SK-N-SH treated with all-trans-retinoic acid at 6 μM for 48 hours (cell line): ENCODE measurements around the gene CISD1.

Experiments
- ATAC-seq: fragments of 200-7000 bp; cut with Tn5 transposase; 3 replicates; pipeline ENCODE4 v1.9.1; 2020; ENCODE audit warnings: mild to moderate bottlenecking, moderate library complexity
- ARNTL ChIP-seq: fragments of 450-650 bp; formaldehyde crosslinking; IDR thresholded peaks from 2 replicates; pipeline ENCODE4 v1.5.0; 2020; ENCODE audit warnings: low read depth, mild to moderate bottlenecking, moderate library complexity, borderline replicate concordance
- BACH2 ChIP-seq: fragments of 250-450 bp; sonication (Bioruptor Pico); IDR thresholded peaks from 2 replicates; pipeline ENCODE4 v1.9.0; 2021; ENCODE audit warnings: mild to moderate bottlenecking, borderline replicate concordance
- CSDC2 ChIP-seq: fragments of 250-450 bp; sonication (Bioruptor Pico); IDR thresholded peaks from 2 replicates; pipeline ENCODE4 v1.5.0; 2020; ENCODE audit warnings: mild to moderate bottlenecking, moderate library complexity
- ESRRG ChIP-seq: fragments of 250-450 bp; sonication (Bioruptor Pico); IDR thresholded peaks from 2 replicates; pipeline ENCODE4 v1.6.1; 2021; ENCODE audit warnings: mild to moderate bottlenecking
- GLIS3 ChIP-seq: fragments of 250-450 bp; sonication (Bioruptor Pico); IDR thresholded peaks from 2 replicates; pipeline ENCODE4 v1.5.0; 2020; ENCODE audit warnings: mild to moderate bottlenecking, moderate library complexity
- OSR1 ChIP-seq: fragments of 250-450 bp; sonication (Bioruptor Pico); IDR thresholded peaks from 2 replicates; pipeline ENCODE4 v1.8.0; 2022; ENCODE audit warnings: moderate library complexity, mild to moderate bottlenecking, inconsistent platforms
- RARB ChIP-seq: fragments of 250-450 bp; sonication (Bioruptor Pico); IDR thresholded peaks from 2 replicates; pipeline ENCODE4 v1.8.0; 2021; ENCODE audit warnings: mild to moderate bottlenecking, moderate library complexity
- SNAI2 ChIP-seq: fragments of 250-450 bp; sonication (Bioruptor Pico); IDR thresholded peaks from 2 replicates; pipeline ENCODE4 v1.5.0; 2020; ENCODE audit warnings: mild to moderate bottlenecking, moderate library complexity
- TCF4 ChIP-seq: fragments of 250-450 bp; sonication (Bioruptor Pico); IDR thresholded peaks from 2 replicates; pipeline ENCODE4 v1.8.0; 2021; ENCODE audit warnings: mild to moderate bottlenecking, moderate library complexity, borderline replicate concordance
- TOX ChIP-seq: fragments of 250-450 bp; sonication (Bioruptor Pico); IDR thresholded peaks from 2 replicates; pipeline ENCODE4 v1.8.0; 2021; ENCODE audit warnings: mild to moderate bottlenecking, moderate library complexity, borderline replicate concordance
- ZC3H10 ChIP-seq: fragments of 250-450 bp; sonication (Bioruptor Pico); IDR thresholded peaks from 2 replicates; pipeline ENCODE4 v1.5.1; 2021; ENCODE audit warnings: mild to moderate bottlenecking, moderate library complexity
- ZFP3 ChIP-seq: fragments of 250-450 bp; sonication (Bioruptor Pico); IDR thresholded peaks from 2 replicates; pipeline ENCODE4 v1.5.0; 2020; ENCODE audit warnings: mild to moderate bottlenecking, moderate library complexity
- ZFP30 ChIP-seq: fragments of 450-650 bp; formaldehyde crosslinking; IDR thresholded peaks from 2 replicates; pipeline ENCODE4 v1.5.0; 2022; ENCODE audit warnings: mild to moderate bottlenecking, moderate library complexity
- ZNF565 ChIP-seq: fragments of 450-650 bp; formaldehyde crosslinking; conservative IDR thresholded peaks from 2 replicates; pipeline ENCODE4 v1.5.0; 2020; ENCODE audit warnings: low read depth, mild to moderate bottlenecking, moderate library complexity
- ZNF70 ChIP-seq: fragments of 450-650 bp; formaldehyde crosslinking; IDR thresholded peaks from 2 replicates; pipeline ENCODE4 v1.5.0; 2020; ENCODE audit warnings: mild to moderate bottlenecking, moderate library complexity
- TF ChIP-seq, protein P1 (sequence below): fragments of 250-450 bp; sonication (Bioruptor Pico); IDR thresholded peaks from 2 replicates; pipeline ENCODE4 v1.8.0; 2020; ENCODE audit warnings: mild to moderate bottlenecking, moderate library complexity, borderline replicate concordance
- TF ChIP-seq, protein P2 (sequence below): fragments of 250-450 bp; sonication (Bioruptor Pico); IDR thresholded peaks from 2 replicates; pipeline ENCODE4 v1.5.1; 2021; ENCODE audit warnings: mild to moderate bottlenecking, moderate library complexity
- TF ChIP-seq, protein P3 (sequence below): fragments of 250-450 bp; sonication (Bioruptor Pico); IDR thresholded peaks from 2 replicates; pipeline ENCODE4 v1.8.0; 2021; ENCODE audit warnings: low read depth, mild to moderate bottlenecking, moderate library complexity, borderline replicate concordance
- TF ChIP-seq, protein P4 (sequence below): fragments of 250-450 bp; sonication (Bioruptor Pico); IDR thresholded peaks from 2 replicates; pipeline ENCODE4 v1.5.1; 2020; ENCODE audit warnings: low read depth, mild to moderate bottlenecking, moderate library complexity
- TF ChIP-seq, protein P5 (sequence below): fragments of 250-450 bp; sonication (Bioruptor Pico); IDR thresholded peaks from 2 replicates; pipeline ENCODE4 v1.5.0; 2020; ENCODE audit warnings: mild to moderate bottlenecking, moderate library complexity

Gene CISD1

DNA sequence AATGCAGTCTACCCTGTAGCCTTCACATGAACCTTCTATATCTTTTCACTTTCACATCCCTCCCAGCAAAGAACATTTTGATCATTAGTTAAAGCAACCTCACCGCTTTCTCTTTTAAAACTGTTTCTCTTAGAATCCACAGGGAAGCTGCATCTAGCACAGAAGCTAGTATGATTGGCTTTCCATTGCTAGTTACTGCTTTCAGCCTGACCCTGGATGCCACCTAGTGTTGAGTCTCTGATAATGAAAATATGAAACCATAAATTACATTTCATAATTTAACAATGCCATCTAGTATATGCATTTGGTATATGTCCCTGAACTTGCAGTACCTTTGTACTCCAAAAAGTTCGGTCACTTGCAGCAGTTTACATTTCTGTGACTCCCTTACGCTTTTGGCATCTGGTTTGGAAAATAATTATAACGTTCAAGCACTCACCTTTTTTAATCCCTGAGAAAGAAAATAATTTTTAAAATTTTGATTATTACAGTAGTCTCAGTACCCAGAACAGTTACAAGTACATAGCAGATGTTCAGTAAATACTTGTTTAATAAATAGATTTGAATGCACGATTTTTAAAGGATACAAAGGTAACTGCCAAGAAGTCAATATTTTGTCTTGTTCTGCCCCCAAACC is 22.7 kb downstream of the CISD1 start:
- TF ChIP-seq ZFP30 (CRISPR knock-in tag) (no peak), OSR1 (CRISPR knock-in tag) (no peak), ZC3H10 (CRISPR knock-in tag) (no peak), RARB (CRISPR knock-in tag) (no peak), CSDC2 (no peak), ARNTL (CRISPR knock-in tag) (no peak), SNAI2 (CRISPR knock-in tag) (no peak), ZNF565 (CRISPR knock-in tag) (no peak), ESRRG (CRISPR knock-in tag) (no peak), ZFP3 (CRISPR knock-in tag) (no peak), ZNF70 (CRISPR knock-in tag) (no peak)
- TF ChIP-seq, protein P1, sequence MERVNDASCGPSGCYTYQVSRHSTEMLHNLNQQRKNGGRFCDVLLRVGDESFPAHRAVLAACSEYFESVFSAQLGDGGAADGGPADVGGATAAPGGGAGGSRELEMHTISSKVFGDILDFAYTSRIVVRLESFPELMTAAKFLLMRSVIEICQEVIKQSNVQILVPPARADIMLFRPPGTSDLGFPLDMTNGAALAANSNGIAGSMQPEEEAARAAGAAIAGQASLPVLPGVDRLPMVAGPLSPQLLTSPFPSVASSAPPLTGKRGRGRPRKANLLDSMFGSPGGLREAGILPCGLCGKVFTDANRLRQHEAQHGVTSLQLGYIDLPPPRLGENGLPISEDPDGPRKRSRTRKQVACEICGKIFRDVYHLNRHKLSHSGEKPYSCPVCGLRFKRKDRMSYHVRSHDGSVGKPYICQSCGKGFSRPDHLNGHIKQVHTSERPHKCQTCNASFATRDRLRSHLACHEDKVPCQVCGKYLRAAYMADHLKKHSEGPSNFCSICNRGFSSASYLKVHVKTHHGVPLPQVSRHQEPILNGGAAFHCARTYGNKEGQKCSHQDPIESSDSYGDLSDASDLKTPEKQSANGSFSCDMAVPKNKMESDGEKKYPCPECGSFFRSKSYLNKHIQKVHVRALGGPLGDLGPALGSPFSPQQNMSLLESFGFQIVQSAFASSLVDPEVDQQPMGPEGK (CRISPR knock-in tag): no peak
- TF ChIP-seq, protein P2, sequence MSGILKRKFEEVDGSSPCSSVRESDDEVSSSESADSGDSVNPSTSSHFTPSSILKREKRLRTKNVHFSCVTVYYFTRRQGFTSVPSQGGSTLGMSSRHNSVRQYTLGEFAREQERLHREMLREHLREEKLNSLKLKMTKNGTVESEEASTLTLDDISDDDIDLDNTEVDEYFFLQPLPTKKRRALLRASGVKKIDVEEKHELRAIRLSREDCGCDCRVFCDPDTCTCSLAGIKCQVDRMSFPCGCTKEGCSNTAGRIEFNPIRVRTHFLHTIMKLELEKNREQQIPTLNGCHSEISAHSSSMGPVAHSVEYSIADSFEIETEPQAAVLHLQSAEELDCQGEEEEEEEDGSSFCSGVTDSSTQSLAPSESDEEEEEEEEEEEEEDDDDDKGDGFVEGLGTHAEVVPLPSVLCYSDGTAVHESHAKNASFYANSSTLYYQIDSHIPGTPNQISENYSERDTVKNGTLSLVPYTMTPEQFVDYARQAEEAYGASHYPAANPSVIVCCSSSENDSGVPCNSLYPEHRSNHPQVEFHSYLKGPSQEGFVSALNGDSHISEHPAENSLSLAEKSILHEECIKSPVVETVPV (CRISPR knock-in tag): no peak
- TF ChIP-seq, protein P3, sequence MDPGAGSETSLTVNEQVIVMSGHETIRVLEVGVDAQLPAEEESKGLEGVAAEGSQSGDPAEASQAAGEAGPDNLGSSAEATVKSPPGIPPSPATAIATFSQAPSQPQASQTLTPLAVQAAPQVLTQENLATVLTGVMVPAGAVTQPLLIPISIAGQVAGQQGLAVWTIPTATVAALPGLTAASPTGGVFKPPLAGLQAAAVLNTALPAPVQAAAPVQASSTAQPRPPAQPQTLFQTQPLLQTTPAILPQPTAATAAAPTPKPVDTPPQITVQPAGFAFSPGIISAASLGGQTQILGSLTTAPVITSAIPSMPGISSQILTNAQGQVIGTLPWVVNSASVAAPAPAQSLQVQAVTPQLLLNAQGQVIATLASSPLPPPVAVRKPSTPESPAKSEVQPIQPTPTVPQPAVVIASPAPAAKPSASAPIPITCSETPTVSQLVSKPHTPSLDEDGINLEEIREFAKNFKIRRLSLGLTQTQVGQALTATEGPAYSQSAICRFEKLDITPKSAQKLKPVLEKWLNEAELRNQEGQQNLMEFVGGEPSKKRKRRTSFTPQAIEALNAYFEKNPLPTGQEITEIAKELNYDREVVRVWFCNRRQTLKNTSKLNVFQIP (CRISPR knock-in tag): no peak

DNA sequence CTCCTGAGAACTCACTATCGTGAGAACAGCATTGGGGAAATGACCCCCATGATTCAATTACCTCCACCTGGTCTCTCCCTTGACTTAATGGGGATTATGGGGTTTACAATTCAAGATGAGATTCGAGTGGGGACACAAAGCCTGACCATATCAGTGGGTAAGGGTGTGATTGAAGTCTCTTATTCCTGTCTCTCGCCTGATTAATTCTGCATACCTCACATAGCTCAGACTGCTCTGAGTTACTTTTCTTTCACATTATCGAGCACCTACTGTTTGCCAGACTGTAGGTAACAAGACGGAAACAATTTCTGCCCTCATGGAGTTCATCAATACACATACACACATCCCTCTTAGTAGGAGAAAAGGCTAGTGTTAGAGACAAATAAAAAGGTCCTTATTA is 25.0 kb downstream of the CISD1 start:
- TF ChIP-seq ESRRG (CRISPR knock-in tag) (no peak), ZC3H10 (CRISPR knock-in tag) (no peak), BACH2 (CRISPR knock-in tag) (no peak), OSR1 (CRISPR knock-in tag) (no peak), TCF4 (no peak), TOX (CRISPR knock-in tag) (no peak), GLIS3 (CRISPR knock-in tag) (no peak), ZFP30 (CRISPR knock-in tag) (no peak), SNAI2 (CRISPR knock-in tag) (no peak), ZFP3 (CRISPR knock-in tag) (no peak), ZNF565 (CRISPR knock-in tag) (no peak)
- TF ChIP-seq, protein P3 (CRISPR knock-in tag): no peak
- TF ChIP-seq, protein P4, sequence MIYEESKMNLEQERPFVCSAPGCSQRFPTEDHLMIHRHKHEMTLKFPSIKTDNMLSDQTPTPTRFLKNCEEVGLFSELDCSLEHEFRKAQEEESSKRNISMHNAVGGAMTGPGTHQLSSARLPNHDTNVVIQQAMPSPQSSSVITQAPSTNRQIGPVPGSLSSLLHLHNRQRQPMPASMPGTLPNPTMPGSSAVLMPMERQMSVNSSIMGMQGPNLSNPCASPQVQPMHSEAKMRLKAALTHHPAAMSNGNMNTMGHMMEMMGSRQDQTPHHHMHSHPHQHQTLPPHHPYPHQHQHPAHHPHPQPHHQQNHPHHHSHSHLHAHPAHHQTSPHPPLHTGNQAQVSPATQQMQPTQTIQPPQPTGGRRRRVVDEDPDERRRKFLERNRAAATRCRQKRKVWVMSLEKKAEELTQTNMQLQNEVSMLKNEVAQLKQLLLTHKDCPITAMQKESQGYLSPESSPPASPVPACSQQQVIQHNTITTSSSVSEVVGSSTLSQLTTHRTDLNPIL: no peak
- TF ChIP-seq, protein P2 (CRISPR knock-in tag): no peak
- TF ChIP-seq, protein P5, sequence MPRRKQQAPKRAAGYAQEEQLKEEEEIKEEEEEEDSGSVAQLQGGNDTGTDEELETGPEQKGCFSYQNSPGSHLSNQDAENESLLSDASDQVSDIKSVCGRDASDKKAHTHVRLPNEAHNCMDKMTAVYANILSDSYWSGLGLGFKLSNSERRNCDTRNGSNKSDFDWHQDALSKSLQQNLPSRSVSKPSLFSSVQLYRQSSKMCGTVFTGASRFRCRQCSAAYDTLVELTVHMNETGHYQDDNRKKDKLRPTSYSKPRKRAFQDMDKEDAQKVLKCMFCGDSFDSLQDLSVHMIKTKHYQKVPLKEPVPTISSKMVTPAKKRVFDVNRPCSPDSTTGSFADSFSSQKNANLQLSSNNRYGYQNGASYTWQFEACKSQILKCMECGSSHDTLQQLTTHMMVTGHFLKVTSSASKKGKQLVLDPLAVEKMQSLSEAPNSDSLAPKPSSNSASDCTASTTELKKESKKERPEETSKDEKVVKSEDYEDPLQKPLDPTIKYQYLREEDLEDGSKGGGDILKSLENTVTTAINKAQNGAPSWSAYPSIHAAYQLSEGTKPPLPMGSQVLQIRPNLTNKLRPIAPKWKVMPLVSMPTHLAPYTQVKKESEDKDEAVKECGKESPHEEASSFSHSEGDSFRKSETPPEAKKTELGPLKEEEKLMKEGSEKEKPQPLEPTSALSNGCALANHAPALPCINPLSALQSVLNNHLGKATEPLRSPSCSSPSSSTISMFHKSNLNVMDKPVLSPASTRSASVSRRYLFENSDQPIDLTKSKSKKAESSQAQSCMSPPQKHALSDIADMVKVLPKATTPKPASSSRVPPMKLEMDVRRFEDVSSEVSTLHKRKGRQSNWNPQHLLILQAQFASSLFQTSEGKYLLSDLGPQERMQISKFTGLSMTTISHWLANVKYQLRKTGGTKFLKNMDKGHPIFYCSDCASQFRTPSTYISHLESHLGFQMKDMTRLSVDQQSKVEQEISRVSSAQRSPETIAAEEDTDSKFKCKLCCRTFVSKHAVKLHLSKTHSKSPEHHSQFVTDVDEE (CRISPR knock-in tag): no peak

More for the DNA sequence above, 22.7 kb downstream of the CISD1 start:
- peak; percentile 96 for ATAC-seq

More for the DNA sequence above, 25.0 kb downstream of the CISD1 start:
- no peak for ATAC-seq
